ENCODE data around the gene MAN2A2.

GRCh38 chr15:90859234-90860131 lies 43.6 kb upstream of the MAN2A2 start:
- no peak for TF ChIP-seq CTCF (conservative IDR thresholded peaks at IDR 0.05; ENCODE audit: low read length)
- no peak for TF ChIP-seq EZH2phosphoT487 (IDR thresholded peaks at IDR 0.05; ENCODE audit: borderline replicate concordance, low read depth, low read length)

Measured in OCI-LY7 (cell line).